ENCODE measurements around the gene STX16. TPM values are rescaled to one million over a fixed set of nuclear protein-coding genes. Genes with fewer than 3 reads are reported as not detected.
"Not testable (repeated sequence)": the region's sequence is repeated elsewhere in the genome, so short reads cannot be mapped to it uniquely, and the experiment has no call there.

Gene STX16
- total RNA-seq, 6 experiments from 2014 or later, result 18.1 to 25.3 (median 22.2) TPM

DNA sequence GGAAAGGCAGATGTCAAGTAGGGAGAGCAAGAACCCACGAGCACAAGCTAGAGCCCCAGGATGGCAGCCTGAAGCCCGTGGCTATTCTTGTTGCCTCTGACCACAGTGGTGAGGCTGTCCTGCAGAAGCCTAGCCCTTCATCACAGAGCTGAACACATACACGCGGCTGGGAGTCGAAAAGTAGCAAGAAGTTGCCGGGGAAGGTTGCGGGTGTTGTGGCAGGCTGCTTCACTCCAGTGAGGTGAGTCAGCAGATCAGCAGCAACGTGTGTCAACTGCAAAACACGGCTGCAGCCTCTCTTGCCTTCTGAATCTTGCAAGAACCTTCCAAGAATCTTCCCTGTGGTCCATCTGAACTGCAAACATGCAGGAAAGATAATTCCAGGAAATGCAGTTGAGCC is 10.6 kb upstream of the STX16 start:
- ATAC-seq (no peak), DNase-seq (no peak)
- WGBS (ENCODE audit: insufficient coverage, low coverage, low lambda C conversion rate, missing lambda C conversion rate), result 47% methylated on average over 8 of the region's 9 CpGs
- TF ChIP-seq POLR2A (IDR thresholded peaks at IDR 0.05), result no peak
- TF ChIP-seq, protein P1, sequence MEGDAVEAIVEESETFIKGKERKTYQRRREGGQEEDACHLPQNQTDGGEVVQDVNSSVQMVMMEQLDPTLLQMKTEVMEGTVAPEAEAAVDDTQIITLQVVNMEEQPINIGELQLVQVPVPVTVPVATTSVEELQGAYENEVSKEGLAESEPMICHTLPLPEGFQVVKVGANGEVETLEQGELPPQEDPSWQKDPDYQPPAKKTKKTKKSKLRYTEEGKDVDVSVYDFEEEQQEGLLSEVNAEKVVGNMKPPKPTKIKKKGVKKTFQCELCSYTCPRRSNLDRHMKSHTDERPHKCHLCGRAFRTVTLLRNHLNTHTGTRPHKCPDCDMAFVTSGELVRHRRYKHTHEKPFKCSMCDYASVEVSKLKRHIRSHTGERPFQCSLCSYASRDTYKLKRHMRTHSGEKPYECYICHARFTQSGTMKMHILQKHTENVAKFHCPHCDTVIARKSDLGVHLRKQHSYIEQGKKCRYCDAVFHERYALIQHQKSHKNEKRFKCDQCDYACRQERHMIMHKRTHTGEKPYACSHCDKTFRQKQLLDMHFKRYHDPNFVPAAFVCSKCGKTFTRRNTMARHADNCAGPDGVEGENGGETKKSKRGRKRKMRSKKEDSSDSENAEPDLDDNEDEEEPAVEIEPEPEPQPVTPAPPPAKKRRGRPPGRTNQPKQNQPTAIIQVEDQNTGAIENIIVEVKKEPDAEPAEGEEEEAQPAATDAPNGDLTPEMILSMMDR (IDR thresholded peaks at IDR 0.05), result no peak
- intact Hi-C loops (cut with DNase I), result loop anchor here in 1 of 2 donors (10.0 kb wide), 1 partner anchor 136 kb away; no protein-coding TSS in a partner anchor
- no peaks in the 10 kb centered on the region for H3K27me3 ChIP-seq
- no peak overlapping the region for H3K4me3 ChIP-seq
- H3K4me1 ChIP-seq, result no peaks in the 10 kb centered on the region
- no peaks in the 10 kb centered on the region for H3K36me3 ChIP-seq
- H3K27ac ChIP-seq, result no peak overlapping the region
- H3K9me3 ChIP-seq, result no peaks in the 10 kb centered on the region

DNA sequence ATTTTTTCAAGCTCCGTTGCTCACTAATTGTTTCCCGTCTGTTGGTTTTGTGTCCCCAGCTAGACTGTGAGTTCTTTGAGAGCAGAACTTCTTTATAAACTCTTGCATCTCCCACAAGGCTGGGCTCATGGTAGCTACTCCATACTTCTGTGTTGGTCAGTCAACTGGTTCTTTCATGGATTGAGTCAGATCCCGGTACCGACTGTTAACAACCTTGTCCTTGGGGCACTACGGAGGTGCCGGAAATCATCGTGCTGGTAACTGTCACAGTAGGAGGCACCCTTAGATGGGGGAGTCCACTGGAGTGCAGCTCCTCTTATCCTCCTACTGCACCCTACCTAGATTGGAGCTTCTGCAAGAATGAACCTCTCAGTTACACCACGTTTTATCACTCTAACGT is 8.6 kb upstream of the STX16 start:
- peak in 1 of 3 donors; percentile 9 for DNase-seq
- Histone ChIP-seq H3K4me1 (no peaks in the 10 kb centered on the region), H3K4me3 (no peak overlapping the region), H3K27ac (no peak overlapping the region), H3K27me3 (no peaks in the 10 kb centered on the region), H3K9me3 (no peaks in the 10 kb centered on the region), H3K36me3 (no peaks in the 10 kb centered on the region)
- WGBS (ENCODE audit: insufficient coverage, low coverage, low lambda C conversion rate, missing lambda C conversion rate), result 66% methylated on average over 4 of the region's 9 CpGs
- ATAC-seq, result no peak
- TF ChIP-seq, protein P1 (IDR thresholded peaks at IDR 0.05), result no peak
- TF ChIP-seq POLR2A (IDR thresholded peaks at IDR 0.05), result no peak
- intact Hi-C loops (cut with DNase I), result loop anchor here in 1 of 2 donors (10.0 kb wide), 1 partner anchor 138 kb away; no protein-coding TSS in a partner anchor

DNA sequence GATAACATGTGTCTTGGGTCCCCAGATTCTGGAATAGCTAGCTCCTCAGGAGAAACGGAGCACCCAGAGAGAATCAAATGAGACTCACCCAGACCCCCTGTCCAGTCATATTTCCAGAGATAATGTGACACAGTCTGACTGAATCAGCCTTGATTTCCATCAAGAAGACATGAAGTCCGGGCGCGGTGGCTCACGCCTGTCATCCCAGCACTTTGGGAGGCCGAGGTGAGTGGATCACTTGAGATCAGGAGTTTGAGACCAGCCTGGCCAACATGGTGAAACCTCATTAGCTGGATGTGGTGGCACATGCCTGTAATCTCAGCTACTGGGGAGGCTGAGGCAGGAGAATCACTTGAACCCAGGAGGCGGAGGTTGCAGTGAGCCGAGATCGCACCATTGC is 8.2 kb upstream of the STX16 start:
- not testable (repeated sequence) for H3K4me1 ChIP-seq, H3K27me3 ChIP-seq, H3K27ac ChIP-seq, H3K36me3 ChIP-seq, ATAC-seq, H3K9me3 ChIP-seq, H3K4me3 ChIP-seq
- DNase-seq, result peak in 1 of 3 donors; percentile 23
- WGBS (ENCODE audit: insufficient coverage, low coverage, low lambda C conversion rate, missing lambda C conversion rate), result 54% methylated on average over 2 of the region's 9 CpGs
- intact Hi-C loops (cut with DNase I), result loop anchor here in 1 of 2 donors (10.0 kb wide), 1 partner anchor 138 kb away; no protein-coding TSS in a partner anchor

DNA sequence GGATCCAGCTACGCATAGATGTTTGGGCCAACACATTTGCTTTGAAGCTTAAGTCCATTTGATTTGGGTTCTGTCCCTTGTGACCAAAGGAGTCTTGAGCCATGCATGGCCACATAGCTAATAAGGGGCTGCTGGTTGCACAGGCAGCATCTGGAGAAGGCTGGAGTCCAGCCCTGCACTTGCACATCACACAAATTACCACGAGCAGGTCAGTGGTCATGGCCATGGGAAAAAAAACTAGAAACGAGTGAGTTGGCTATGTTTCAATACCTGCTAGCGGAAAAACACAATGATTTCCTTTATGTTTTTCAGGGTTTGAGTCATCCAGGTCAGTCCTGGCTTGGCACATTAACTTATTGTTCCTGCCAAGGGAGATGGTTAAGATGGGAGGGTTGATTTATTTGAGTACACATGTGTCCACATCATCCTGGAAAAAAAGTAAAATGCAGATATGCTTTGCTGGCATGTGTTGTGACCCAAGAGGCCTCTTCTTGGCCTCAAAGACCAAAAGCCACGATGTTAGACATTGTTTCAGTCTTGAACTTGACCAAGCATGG is 5.6 kb upstream of the STX16 start:
- DNase-seq, result peak in 1 of 3 donors; percentile 20
- Histone ChIP-seq H3K27ac (no peak overlapping the region), H3K4me3 (no peak overlapping the region), H3K4me1 (no peaks in the 10 kb centered on the region), H3K9me3 (no peaks in the 10 kb centered on the region), H3K36me3 (no peaks in the 10 kb centered on the region), H3K27me3 (no peaks in the 10 kb centered on the region)
- TF ChIP-seq, protein P1 (IDR thresholded peaks at IDR 0.05), result no peak
- no peak for TF ChIP-seq POLR2A (IDR thresholded peaks at IDR 0.05)
- 34% methylated on average over 4 of the region's 5 CpGs for WGBS (ENCODE audit: insufficient coverage, low coverage, low lambda C conversion rate, missing lambda C conversion rate)
- peak in 1 of 4 donors; percentile 47 for ATAC-seq
- intact Hi-C loops (cut with DNase I), result loop anchor here in 1 of 2 donors (10.0 kb wide), 1 partner anchor 141 kb away; no protein-coding TSS in a partner anchor

DNA sequence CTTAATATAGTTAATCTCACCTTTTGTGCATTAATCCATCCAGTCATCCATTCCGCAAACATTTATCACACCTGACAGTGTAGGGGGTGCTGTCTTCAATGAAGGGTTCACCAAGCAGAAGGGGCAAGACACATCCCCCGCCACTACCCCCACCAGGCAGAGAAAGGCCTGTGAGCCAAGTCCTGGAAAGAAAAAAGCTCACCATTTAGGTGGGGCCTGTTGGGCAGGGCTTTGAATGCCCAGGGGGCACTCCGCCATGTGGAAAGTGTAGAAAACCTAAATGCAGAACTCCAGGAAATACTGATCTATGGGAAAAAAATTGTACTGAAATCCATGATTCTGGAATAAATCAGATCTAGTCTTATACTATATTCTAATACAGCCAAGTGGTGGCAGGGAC is 4.8 kb upstream of the STX16 start:
- Histone ChIP-seq H3K4me3 (no peak overlapping the region), H3K36me3 (no peaks in the 10 kb centered on the region), H3K4me1 (no peaks in the 10 kb centered on the region), H3K27ac (no peak overlapping the region), H3K27me3 (no peaks in the 10 kb centered on the region), H3K9me3 (no peaks in the 10 kb centered on the region)
- TF ChIP-seq, protein P1 (IDR thresholded peaks at IDR 0.05), result no peak
- TF ChIP-seq POLR2A (IDR thresholded peaks at IDR 0.05), result no peak
- WGBS (ENCODE audit: insufficient coverage, low coverage, low lambda C conversion rate, missing lambda C conversion rate), result no CpG with 5 or more reads among the region's 3 CpGs
- intact Hi-C loops (cut with DNase I), result loop anchor here in 1 of 2 donors (10.0 kb wide), 1 partner anchor 141 kb away; no protein-coding TSS in a partner anchor
- ATAC-seq (no peak), DNase-seq (peak in 1 of 3 donors; percentile 23)
